Measurements from ENCODE around the gene TMEM273.

The TMEM273 gene

GRCh38 chr10:49149881-49150280 lies 38.3 kb downstream of the TMEM273 start:
- no peak for FAIRE-seq
- DNase-seq (ENCODE audit: insufficient read length, low spot score): no peak

- DNase-seq (ENCODE audit: insufficient read length, low spot score) (no peak), FAIRE-seq (no peak)
Measured at GRCh38 chr10:49144058-49144720, 44.0 kb downstream of the TMEM273 start.

- DNase-seq (ENCODE audit: insufficient read length, low spot score) (no peak), FAIRE-seq (no peak)
Measured at GRCh38 chr10:49143249-49143648, 44.9 kb downstream of the TMEM273 start.

GRCh38 chr10:49141541-49142332 lies 46.5 kb downstream of the TMEM273 start:
- no peak for DNase-seq (ENCODE audit: insufficient read length, low spot score)
- FAIRE-seq: no peak

GRCh38 chr10:49140304-49141177 lies 47.6 kb downstream of the TMEM273 start:
- DNase-seq (ENCODE audit: insufficient read length, low spot score) (no peak), FAIRE-seq (no peak)

- peak; percentile 45 for DNase-seq (ENCODE audit: insufficient read length, low spot score)
- no peak for FAIRE-seq
Measured at GRCh38 chr10:49139846-49140195, 48.4 kb downstream of the TMEM273 start.

- no peak for FAIRE-seq
- DNase-seq (ENCODE audit: insufficient read length, low spot score): no peak
Measured at GRCh38 chr10:49139028-49139845, 49.0 kb downstream of the TMEM273 start.

- FAIRE-seq: no peak
- no peak for DNase-seq (ENCODE audit: insufficient read length, low spot score)
Measured at GRCh38 chr10:49138361-49138891, 49.8 kb downstream of the TMEM273 start.

GRCh38 chr10:49136525-49136924 lies 51.7 kb downstream of the TMEM273 start:
- DNase-seq (ENCODE audit: insufficient read length, low spot score) (no peak), FAIRE-seq (no peak)

GRCh38 chr10:49135575-49136313 lies 52.4 kb downstream of the TMEM273 start:
- no peak for FAIRE-seq
- no peak for DNase-seq (ENCODE audit: insufficient read length, low spot score)

GRCh38 chr10:49134327-49134726 lies 53.9 kb downstream of the TMEM273 start:
- FAIRE-seq (no peak), DNase-seq (ENCODE audit: insufficient read length, low spot score) (no peak)

GRCh38 chr10:49133706-49134248 lies 54.4 kb downstream of the TMEM273 start, which contains the start of gene FAM170B:
FAM170B (minus strand) TSS chr10:49134021; CDS start chr10:49133918, 103 bp downstream.
- FAIRE-seq: no peak
- no peak for DNase-seq (ENCODE audit: insufficient read length, low spot score)

GRCh38 chr10:49132362-49132737 lies 55.8 kb downstream of the TMEM273 start:
- FAIRE-seq: no peak
- DNase-seq (ENCODE audit: insufficient read length, low spot score): no peak

- no peak for DNase-seq (ENCODE audit: insufficient read length, low spot score)
- FAIRE-seq: no peak
Measured at GRCh38 chr10:49131507-49132361, 56.5 kb downstream of the TMEM273 start.

GRCh38 chr10:49129376-49129775 lies 58.8 kb downstream of the TMEM273 start:
- no peak for FAIRE-seq
- no peak for DNase-seq (ENCODE audit: insufficient read length, low spot score)

GRCh38 chr10:49128854-49129253 lies 59.3 kb downstream of the TMEM273 start:
- FAIRE-seq: no peak
- DNase-seq (ENCODE audit: insufficient read length, low spot score): no peak

GRCh38 chr10:49123981-49124950 lies 63.9 kb downstream of the TMEM273 start:
- DNase-seq (ENCODE audit: insufficient read length, low spot score) (no peak), FAIRE-seq (no peak)

All from HTR-8/SVneo (cell line).